CD4-positive, alpha-beta T cell treated with Interleukin-4 for 4 hours (primary cell): ENCODE data around the gene PTCD1.
"Not testable (repeated sequence)": the region's sequence is repeated elsewhere in the genome, so short reads cannot be mapped to it uniquely, and the experiment has no call there.

ENCODE experiments used
- DNase-seq: peaks from one replicate; pipeline ENCODE4 v3.0.0-alpha.2; 2020

The PTCD1 gene

DNA sequence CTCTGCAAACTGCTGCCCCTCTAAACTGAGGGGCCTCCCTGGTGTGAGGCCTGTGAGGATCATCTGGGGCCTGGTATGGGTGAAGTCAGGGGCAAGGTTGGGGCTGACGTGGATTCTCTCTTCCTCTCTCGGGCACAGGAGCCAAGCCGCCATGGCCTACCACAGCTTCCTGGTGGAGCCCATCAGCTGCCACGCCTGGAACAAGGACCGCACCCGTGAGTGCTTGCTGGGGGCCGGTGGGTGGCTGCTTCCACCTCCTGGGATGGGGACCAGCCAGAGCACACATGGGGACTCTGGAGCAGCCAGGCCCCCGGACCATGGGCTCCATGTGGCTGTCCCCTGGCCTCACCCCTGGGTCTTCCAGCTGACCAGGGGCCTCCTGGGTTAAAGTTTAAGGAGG is 53.0 kb downstream of the PTCD1 start:
- no peak for DNase-seq

GRCh38 chr7:99384523-99384922 is 54.1 kb downstream of the PTCD1 start:
- DNase-seq: no peak

- no peak for DNase-seq
Observed at GRCh38 chr7:99383791-99384370, 54.7 kb downstream of the PTCD1 start.

GRCh38 chr7:99383203-99383602 is 55.4 kb downstream of the PTCD1 start:
- no peak for DNase-seq

GRCh38 chr7:99381664-99382075 is 56.9 kb downstream of the PTCD1 start:
- no peak for DNase-seq

DNA sequence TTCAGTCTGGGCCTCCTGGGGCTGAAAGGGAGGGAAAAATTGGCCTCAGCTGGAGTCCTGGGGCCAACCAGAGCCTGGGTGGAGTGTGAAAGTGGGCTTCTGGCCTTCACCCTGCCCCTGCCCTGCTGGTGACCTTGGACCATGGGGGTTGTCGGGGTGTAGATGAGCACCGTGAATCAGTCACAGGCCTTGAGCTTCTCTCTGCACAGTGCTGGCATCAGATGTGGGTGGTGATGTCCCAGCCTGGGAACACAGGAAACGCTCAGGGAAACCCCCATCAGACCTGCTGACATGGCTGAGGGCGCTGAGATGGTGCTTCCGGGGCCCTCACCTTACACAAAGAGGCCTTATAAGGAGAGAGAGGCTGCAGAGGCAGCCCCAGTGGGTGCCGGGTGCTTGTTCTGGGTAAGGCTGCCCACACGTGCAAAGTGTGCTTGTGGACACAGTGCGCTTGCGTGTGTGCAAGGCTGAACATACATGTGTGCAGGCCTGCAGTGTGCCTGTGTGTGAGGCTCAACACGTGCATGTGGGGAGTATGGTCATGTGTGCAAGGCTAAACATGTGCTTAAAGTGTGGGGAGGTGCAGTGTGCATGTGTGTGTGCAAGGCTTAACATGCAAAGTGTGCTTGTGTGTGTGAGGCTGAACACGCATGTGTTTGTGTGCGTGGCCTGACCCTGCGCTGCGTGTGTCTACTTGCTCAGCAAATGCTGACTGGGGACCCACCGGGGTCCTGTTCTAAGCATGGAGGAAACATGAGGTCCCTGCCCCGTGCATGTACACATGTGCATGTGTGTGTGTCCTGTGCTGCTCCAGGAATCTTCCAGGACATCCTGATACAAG is 57.6 kb downstream of the PTCD1 start:
- DNase-seq: peak; percentile 96

- DNase-seq: peak; percentile 62
Observed at GRCh38 chr7:99380032-99380822, 58.4 kb downstream of the PTCD1 start.

DNA sequence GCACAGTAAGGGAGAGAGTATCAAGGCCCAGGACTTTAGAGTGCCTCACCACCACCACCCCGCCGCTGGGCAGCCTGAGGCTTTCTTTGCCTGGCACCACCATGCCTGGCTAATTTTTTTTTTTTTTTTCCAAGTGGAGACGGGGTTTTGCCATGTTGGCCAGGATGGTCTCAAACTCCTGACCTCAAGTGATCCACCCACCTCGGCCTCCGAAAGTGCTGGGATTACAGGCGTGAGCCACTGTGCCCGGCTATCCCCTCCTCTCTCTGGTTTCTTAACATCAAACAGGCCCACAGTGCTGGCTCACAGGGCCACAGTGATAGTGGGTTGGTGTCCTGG is 58.9 kb downstream of the PTCD1 start:
- not testable (repeated sequence) for DNase-seq

- peak; percentile 86 for DNase-seq
Observed at GRCh38 chr7:99379043-99379577, 59.5 kb downstream of the PTCD1 start.

DNA sequence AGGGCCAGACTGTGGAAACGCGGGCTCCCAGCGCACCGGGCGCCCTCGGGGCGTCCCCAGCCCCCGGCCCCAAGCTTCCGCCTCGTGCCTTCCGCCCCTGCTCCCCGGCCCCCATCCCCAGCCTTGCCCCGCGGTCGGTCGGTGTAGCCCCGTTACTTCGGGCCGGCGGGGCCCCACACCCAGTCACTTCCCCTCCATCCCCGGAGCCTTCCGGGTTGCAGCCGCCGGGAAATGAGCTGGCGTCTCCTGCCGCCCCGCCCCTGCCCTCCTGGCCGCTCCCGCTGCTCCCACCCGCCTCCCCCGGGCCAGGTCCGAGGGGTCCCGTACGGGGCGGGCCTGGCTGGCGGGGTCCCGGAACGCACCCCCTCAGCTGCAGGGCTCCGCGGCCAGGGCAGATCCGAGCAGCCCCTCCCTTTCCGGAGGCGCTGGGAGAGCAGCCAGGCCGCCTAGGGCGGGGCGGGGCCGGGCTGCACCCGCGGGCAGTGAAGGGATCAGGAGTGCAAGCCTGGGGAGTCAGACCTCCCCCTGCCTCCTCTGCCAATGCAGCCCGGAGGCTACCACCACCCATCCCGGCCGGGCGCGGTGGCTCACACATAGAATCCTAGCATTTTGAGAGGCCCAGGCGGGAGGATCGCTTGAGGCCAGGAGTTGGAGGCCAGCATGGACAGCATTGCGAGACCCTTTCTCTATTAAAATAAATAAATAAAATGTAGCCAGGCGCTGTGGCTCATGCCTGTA is 63.4 kb downstream of the PTCD1 start:
- peak; percentile 64 for DNase-seq

DNA sequence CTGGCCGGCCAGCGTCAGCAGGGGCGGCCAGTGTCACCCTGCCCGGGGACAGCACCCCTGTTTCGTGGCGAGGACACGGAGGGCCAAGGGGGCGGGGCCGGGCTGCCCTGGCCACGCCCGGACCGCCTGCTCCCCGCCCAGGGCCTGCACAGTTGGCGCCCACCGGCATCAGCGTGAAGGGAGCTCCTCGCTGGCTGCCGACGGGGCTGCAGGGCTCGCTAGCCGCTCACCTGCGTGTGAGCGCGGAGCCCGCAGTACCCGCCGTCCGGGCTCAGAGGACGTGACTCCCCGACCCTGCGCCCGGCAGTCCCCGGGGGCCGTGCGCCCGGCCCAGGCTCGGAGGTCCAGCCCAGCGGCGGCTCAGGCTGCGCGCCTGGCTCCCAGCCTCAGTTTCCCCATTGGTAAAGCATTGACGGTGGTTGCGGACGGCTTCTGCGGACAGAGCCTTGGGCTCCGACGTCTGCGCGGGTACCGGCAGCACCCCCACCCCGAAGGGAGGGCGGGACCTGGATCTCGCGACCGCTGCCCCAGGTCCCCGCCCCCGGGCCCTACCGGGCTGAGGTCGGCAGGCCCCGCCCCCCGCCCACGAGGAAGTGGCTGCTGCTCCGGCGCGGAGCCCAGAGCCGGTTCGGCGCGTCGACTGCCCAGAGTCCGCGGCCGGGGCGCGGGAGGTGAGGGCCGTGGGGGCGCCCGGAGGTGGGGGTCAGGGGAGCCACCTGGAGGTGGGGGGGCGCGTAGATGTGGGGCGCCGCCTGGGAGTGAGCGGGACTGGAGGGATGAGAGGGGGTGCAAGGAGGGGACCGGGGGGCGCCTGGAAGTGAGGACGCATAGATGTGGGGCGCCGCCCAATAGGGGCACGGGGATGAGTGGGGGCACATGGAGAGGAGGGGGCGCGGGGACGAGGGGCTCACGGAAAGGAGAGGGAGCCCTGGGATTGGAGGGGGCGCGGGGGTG is 64.2 kb downstream of the PTCD1 start, which contains the start of gene ARPC1B:
Gene ARPC1B, plus strand, starts transcription at position 620 of the 954 bp plus-strand sequence. CDS start 10,985 bp downstream, outside the sequence.
- peak; percentile 78 for DNase-seq

DNA sequence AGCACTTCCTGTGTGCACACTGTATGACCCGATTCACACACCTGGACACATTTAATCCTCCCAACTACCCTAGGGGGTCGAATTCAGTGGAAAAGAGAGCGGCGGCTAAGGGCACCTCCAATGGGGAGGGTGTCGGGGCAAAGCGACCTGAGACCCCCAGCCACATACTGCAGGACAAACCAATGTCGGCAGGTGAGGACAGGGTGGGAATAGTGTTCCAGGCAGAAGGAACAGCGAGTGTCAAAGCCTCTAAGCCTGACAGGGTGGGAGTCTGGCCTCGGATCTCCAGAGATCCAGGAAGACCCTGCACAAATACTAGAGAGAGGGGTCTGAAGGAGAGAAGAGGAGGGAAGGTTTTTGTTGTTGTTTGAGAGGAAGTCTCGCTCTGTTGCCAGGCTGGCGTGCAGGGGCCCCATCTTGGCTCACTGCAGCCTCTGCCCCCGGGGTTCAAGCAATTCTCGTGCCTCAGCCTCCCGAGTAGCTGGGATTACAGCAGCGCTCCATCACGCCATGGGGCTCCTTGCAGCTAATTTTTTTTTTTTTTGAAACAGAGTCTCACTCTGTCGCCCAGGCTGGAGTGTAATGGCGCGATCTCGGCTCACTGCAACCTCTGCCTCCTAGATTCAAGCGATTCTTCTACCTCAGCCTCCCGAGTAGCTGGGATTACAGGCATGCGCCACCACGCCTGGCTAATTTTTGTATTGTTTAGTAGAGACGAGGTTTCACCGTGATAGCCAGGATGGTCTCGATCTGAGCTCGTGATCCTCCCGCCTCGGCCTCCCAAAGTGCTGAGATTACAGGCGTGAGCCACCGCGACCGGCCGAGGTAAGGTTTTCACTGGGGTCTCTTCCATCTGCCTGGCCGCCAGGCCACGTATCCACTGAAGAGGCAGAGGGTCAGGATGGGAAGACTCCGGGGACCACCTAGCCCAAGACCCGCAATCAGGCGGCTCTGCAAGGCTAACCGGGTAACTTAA is 65.2 kb downstream of the PTCD1 start:
- DNase-seq: no peak

- no peak for DNase-seq
Observed at GRCh38 chr7:99372275-99373090, 66.1 kb downstream of the PTCD1 start.

GRCh38 chr7:99371376-99371920 is 67.2 kb downstream of the PTCD1 start:
- DNase-seq: no peak

GRCh38 chr7:99369767-99370391 is 68.7 kb downstream of the PTCD1 start:
- no peak for DNase-seq

- DNase-seq: no peak
Observed at GRCh38 chr7:99368750-99369389, 69.7 kb downstream of the PTCD1 start.
